IMR-90 (cell line): ENCODE data around the gene DTD1. TPM values are rescaled to one million over a fixed set of nuclear protein-coding genes. Genes with fewer than 3 reads are reported as not detected.
A peak's percentile ranks its signal among the peaks of the same experiment; 100 is the strongest.

Source experiments
- ATAC-seq: fragments of 200-7000 bp; cut with Tn5 transposase; 2 replicates; pipeline ENCODE4 v1.9.1; 2020; ENCODE audit warnings: low read depth, mild to moderate bottlenecking, moderate library complexity
- BruUV-seq: library from RNA; stranded (reverse); fragments of 400-500 nt; replicated peaks from 2 replicates; lab custom pipeline; 2021; lab: Mats Ljungman, UMichigan
- CTCF ChIA-PET: fragments of 300-600 bp; formaldehyde crosslinking; extraction: SDS; loops from one replicate; lab custom pipeline; 2021; ENCODE audit warnings: antibody characterized with exemption; lab: Yijun Ruan, JAX
- POLR2A ChIA-PET: fragments of 300-600 bp; sonication (Branson Sonifier 250); formaldehyde crosslinking; loops from one replicate; lab custom pipeline; 2022; ENCODE audit warnings: antibody characterized with exemption; ENCODE audit not compliant: unreplicated experiment; lab: Charles Lee
- DNase-seq: peaks from one replicate; pipeline ENCODE4 v3.0.0; 2013
- H2AFZ ChIP-seq: replicated peaks from 2 replicates; pipeline ENCODE3; 2013; ENCODE audit warnings: low read length, mild to moderate bottlenecking; ENCODE audit not compliant: poor library complexity
- H2AK5ac ChIP-seq: 2 replicates; pipeline ENCODE4 v1.6.1; 2013; ENCODE audit warnings: low read depth, low read length, inconsistent platforms
- H2AK9ac ChIP-seq: replicated peaks from 2 replicates; pipeline ENCODE3; 2013; ENCODE audit warnings: mild to moderate bottlenecking, low read depth, low read length, moderate library complexity; ENCODE audit not compliant: poor library complexity
- H2BK120ac ChIP-seq: 2 replicates; pipeline ENCODE4 v1.6.1; 2013; ENCODE audit warnings: low read depth, low read length, inconsistent platforms
- H2BK15ac ChIP-seq: 3 replicates; pipeline ENCODE4 v1.6.1; 2013; ENCODE audit warnings: low read depth, low read length, inconsistent platforms
- H2BK20ac ChIP-seq: 2 replicates; pipeline ENCODE4 v1.6.1; 2013; ENCODE audit warnings: low read depth, mild to moderate bottlenecking, inconsistent platforms, low read length, moderate library complexity
- H2BK5ac ChIP-seq: 2 replicates; pipeline ENCODE4 v1.6.1; 2013; ENCODE audit warnings: mild to moderate bottlenecking, low read depth, low read length, inconsistent platforms; ENCODE audit not compliant: poor library complexity, severe bottlenecking
- H3K14ac ChIP-seq: replicated peaks from 2 replicates; pipeline ENCODE4 v1.6.1; 2013; ENCODE audit warnings: low read depth, low read length, inconsistent platforms
- H3K18ac ChIP-seq: 2 replicates; pipeline ENCODE4 v1.6.1; 2013; ENCODE audit warnings: low read depth, low read length, control low read depth
- H3K23ac ChIP-seq: 2 replicates; pipeline ENCODE4 v1.6.1; 2013; ENCODE audit warnings: low read depth, low read length, inconsistent platforms
- H3K27ac ChIP-seq: 2 replicates; pipeline ENCODE4 v1.5.1; 2013; ENCODE audit warnings: mild to moderate bottlenecking, control low read depth, low read length; ENCODE audit not compliant: insufficient read depth
- H3K27me3 ChIP-seq: 2 replicates; pipeline ENCODE4 v1.6.1; 2013; ENCODE audit warnings: low read length; ENCODE audit not compliant: control insufficient read depth, insufficient read depth
- H3K36me3 ChIP-seq: 2 replicates; pipeline ENCODE4 v1.6.1; 2013; ENCODE audit warnings: low read length, mixed read lengths; ENCODE audit not compliant: control insufficient read depth, insufficient read depth
- H3K4ac ChIP-seq: 2 replicates; pipeline ENCODE4 v1.6.1; 2013; ENCODE audit warnings: low read depth, low read length, inconsistent platforms
- H3K4me1 ChIP-seq: 2 replicates; pipeline ENCODE4 v1.6.1; 2013; ENCODE audit warnings: low read length, mixed read lengths; ENCODE audit not compliant: control insufficient read depth, insufficient read depth
- H3K4me2 ChIP-seq: 2 replicates; pipeline ENCODE4 v1.6.1; 2013; ENCODE audit warnings: low read depth, mild to moderate bottlenecking, control low read depth, low read length, moderate library complexity
- H3K4me3 ChIP-seq: 2 replicates; pipeline ENCODE4 v1.5.1; 2013; ENCODE audit warnings: low read depth, mild to moderate bottlenecking, control low read depth, low read length, moderate library complexity; ENCODE audit not compliant: insufficient read depth
- H3K56ac ChIP-seq: 2 replicates; pipeline ENCODE4 v1.6.1; 2013; ENCODE audit warnings: low read length, inconsistent platforms; ENCODE audit not compliant: insufficient read depth; ENCODE audit errors: extremely low read depth
- H3K79me1 ChIP-seq, 2 experiments: 2 replicates each; pipeline ENCODE4 v1.6.1; 2013; ENCODE audit warnings: low read length in 2 of 2, inconsistent platforms in 1 of 2, low read depth in 1 of 2
- H3K9ac ChIP-seq: 2 replicates; pipeline ENCODE4 v1.6.1; 2013; ENCODE audit warnings: low read depth, low read length, control low read depth
- H3K9me1 ChIP-seq: 2 replicates; pipeline ENCODE4 v1.6.1; 2013; ENCODE audit warnings: low read length, inconsistent platforms; ENCODE audit not compliant: insufficient read depth
- H3K9me3 ChIP-seq: 2 replicates; pipeline ENCODE4 v1.6.1; 2013; ENCODE audit warnings: low read length; ENCODE audit not compliant: control insufficient read depth, insufficient read depth
- H4K20me1 ChIP-seq: 2 replicates; pipeline ENCODE4 v1.6.1; 2013; ENCODE audit warnings: low read length, inconsistent platforms; ENCODE audit not compliant: insufficient read depth
- H4K5ac ChIP-seq: 2 replicates; pipeline ENCODE4 v1.6.1; 2013; ENCODE audit warnings: mild to moderate bottlenecking, low read depth, low read length, control low read depth
- H4K8ac ChIP-seq, 2 experiments: 2 replicates each; pipeline ENCODE4 v1.6.1; 2013; ENCODE audit warnings: low read depth in 2 of 2, low read length in 2 of 2, control low read depth in 1 of 2, inconsistent platforms in 1 of 2
- H4K91ac ChIP-seq: 2 replicates; pipeline ENCODE4 v1.6.1; 2013; ENCODE audit warnings: low read depth, low read length, inconsistent platforms; ENCODE audit not compliant: insufficient read depth
- BHLHE40 ChIP-seq: fragments of 150-350 bp; IDR thresholded peaks from 2 replicates; pipeline ENCODE4 v1.6.1; 2016; ENCODE audit warnings: mild to moderate bottlenecking, low read depth, low read length
- MAFK ChIP-seq: IDR thresholded peaks from 2 replicates; pipeline ENCODE4 v1.6.1; 2012; ENCODE audit warnings: low read depth, low read length, improper control_type of control experiment
- WGBS, 2 experiments: methylation state at CpG; one replicate each; pipeline versions ENCODE4 v1.1.5 to v1.1.7; 2013; ENCODE audit warnings: missing lambda C conversion rate in 2 of 2; ENCODE audit not compliant: insufficient read length in 1 of 2; ENCODE audit errors: extremely low coverage in 2 of 2; 5-methylcytosine and 5-hydroxymethylcytosine counted together
- dilution Hi-C: fragments of 300-500 bp; cut with HindIII; formaldehyde crosslinking; loops from one replicate; pipeline ENCODE4 v1.14.3; 2018; ENCODE audit warnings: low sequenced_read_pairs; ENCODE audit not compliant: unreplicated experiment
- in situ Hi-C: fragments of 300-500 bp; cut with MboI; formaldehyde crosslinking; loops from 3 replicates; pipeline ENCODE4 v1.14.3; 2019; ENCODE audit warnings: low sequenced_read_pairs, inconsistent platforms, mixed read lengths
- intact Hi-C: fragments of 100-400 bp; cut with micrococcal nuclease; formaldehyde crosslinking; loops from 2 replicates; pipeline ENCODE4 v1.10.0; 2022
- polyA plus RNA-seq, 3 experiments: library from polyadenylated mRNA; depleted of rRNA; stranded (reverse); fragments of >200 nt; gene quantifications; 2 replicates each; pipeline ENCODE4 v1.2.3, GENCODE V29; 2012; ENCODE audit warnings: low replicate concordance in 1 of 3
- total RNA-seq: library from RNA; depleted of rRNA; stranded (reverse); fragments of >200 nt; gene quantifications from 2 replicates; pipeline ENCODE4 v1.2.3, GENCODE V29; 2012

Gene DTD1
- total and polyA plus RNA-seq, 2 of the 4 experiments (the other 2 are of a cell fraction), result 73.1 to 101 TPM

DNA sequence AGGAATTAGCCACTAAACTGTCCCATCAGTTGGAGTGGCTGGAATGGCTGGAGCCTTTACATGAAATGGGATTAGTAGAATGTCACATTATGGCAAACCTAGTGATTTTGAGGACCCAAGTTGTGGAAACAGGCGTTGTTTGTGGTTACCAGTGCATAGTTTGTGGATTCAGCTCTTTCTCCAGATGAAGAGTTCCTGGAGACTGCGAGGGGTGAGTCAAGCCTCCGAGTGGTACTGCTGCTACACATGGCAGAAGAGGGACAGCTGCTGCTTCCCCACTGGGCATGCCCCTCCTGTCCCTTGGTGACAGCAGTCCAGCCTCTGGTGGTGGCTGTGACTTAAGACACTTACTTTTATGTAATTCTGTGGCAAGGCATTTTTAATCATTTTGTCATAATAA is 131.6 kb downstream of the DTD1 start:
- no peak for TF ChIP-seq BHLHE40
- TF ChIP-seq MAFK, result 0 out of 2 replicates have a peak, but pooled peaks have one; percentile 8
- WGBS, 2 experiments, result no CpG with 5 or more reads among the region's 3 CpGs
- no peak overlapping the region for H2AK9ac ChIP-seq
- no peak overlapping the region for H3K4me3 ChIP-seq
- no peak overlapping the region for H2BK5ac ChIP-seq
- no peaks in the 10 kb centered on the region for H4K20me1 ChIP-seq
- H2AK5ac ChIP-seq, result no peak overlapping the region
- no peak overlapping the region for H4K8ac ChIP-seq
- in situ Hi-C loops (no loop called here), intact Hi-C loops (no loop called here), dilution Hi-C loops (no loop called here)
- H2AFZ ChIP-seq, result no peak overlapping the region
- CTCF ChIA-PET, result no interaction called here
- POLR2A ChIA-PET, result no interaction called here
- peaks cover 4 to 10% of the 10 kb centered on the region in 2 experiments; a peak in 2 of 4 replicates for H3K79me1 ChIP-seq
- H3K4ac ChIP-seq, result no peak overlapping the region
- no peak overlapping the region for H3K27ac ChIP-seq
- peaks cover 5% of the 10 kb centered on the region; the same call in 1 of the 2 replicates for H3K9me1 ChIP-seq
- H2BK120ac ChIP-seq, result no peak overlapping the region
- no TSS peak for BruUV-seq
- DNase-seq, result peak; percentile 56
- H3K18ac ChIP-seq, result no peak overlapping the region
- ATAC-seq, result peak; percentile 82
- no peak overlapping the region for H3K9ac ChIP-seq
- H2BK15ac ChIP-seq, result no peak overlapping the region
- peaks cover 2% of the 10 kb centered on the region; the same call in 1 of the 2 replicates for H3K4me1 ChIP-seq
- no peaks in the 10 kb centered on the region for H3K27me3 ChIP-seq
- no peak overlapping the region for H3K23ac ChIP-seq
- H3K9me3 ChIP-seq, result no peaks in the 10 kb centered on the region; the same call in 1 of the 2 replicates
- H3K56ac ChIP-seq, result no peak overlapping the region
- H3K4me2 ChIP-seq, result no peak overlapping the region
- no peak overlapping the region for H4K91ac ChIP-seq
- no peak overlapping the region for H4K5ac ChIP-seq
- no peaks in the 10 kb centered on the region for H3K36me3 ChIP-seq
- H3K14ac ChIP-seq, result no peak overlapping the region
- no peak overlapping the region for H2BK20ac ChIP-seq
